Measurements from ENCODE around the gene MLPH.

Gene MLPH

DNA sequence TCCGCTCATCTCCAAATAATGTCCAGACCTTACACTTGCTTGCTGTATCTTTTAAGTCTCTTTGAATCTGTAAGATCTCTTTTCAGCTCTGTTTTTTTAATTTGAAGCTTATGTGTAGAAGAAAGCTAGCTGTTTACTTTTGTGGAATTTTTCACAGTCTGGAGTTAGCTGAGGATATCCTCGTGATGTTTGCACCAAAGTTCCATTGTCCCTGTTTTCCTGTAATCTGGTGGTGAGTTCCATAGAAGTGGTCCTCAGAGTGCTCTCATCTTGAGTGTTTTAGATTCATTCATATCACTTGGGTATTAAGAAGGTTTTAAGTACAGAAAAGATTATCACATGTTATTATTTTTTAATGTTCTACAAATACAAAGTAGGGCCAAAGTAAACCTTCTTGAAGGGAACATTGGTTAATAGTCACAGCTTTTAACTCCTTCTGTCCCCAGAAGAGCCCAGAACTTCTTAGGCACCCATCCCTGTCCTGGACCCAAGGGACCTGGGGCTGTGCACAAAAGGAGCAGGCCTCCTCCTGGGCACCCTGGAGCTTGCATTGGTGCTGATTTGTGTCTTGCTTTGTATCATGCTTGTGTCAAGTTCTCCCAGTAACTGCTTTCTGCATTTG is 15.0 kb downstream of the MLPH start:
- DNase-seq, result no peak

DNA sequence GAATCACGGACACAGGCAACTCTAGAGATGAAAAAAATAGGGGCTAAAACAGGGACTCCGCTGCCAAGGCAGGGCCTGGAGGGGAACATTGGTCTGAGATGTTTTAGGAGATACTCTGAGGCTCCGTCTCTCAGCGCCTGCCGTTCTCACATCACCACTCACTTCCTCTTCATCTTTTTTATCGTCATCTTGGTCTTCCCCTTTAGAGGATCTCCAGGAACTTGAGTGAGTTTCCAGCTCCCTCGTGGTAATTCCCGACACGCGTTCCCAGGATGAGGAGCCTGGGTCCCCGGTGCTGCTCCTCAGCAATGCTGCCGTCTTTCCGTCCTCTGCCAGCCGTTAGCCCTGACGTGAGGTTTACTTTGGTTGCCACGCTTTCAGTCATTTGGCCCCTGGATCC is 16.1 kb downstream of the MLPH start:
- DNase-seq, result no peak

DNA sequence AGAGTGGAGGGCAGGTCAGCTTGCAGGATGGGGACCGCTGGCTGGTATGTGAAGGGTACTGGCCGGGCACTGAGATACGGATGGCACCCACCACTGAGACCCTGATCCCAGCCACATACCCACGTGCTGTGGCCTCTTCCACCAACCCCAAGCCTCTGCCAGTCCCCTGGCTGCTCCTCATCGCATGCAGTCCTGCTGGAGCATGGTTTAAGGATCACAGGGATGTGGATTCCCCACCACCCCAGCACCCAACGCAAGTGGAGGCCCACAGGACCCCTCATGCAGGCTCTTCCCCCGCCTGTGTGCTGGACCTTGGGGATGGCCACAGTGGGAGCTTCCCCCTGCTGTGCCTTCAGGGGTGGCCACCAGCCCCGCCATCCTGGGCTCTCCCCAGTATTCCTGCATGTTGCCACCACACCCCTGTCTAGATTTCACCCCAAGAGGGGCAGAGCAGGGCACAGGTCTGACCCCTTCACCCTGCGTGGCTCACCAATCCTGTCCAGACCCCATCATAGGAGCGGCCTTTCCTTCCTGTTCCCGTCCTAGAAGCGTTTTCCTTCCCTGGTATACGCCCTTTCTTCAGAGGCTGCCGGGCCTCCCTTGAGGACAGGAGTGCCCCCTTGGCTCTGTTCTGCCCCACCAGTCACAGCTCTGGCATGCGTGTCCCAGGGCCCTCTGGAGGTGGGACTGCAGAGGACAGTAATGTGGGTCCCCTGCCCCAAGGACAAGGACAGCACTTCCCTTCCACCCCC is 18.3 kb downstream of the MLPH start:
- no peak for DNase-seq

DNA sequence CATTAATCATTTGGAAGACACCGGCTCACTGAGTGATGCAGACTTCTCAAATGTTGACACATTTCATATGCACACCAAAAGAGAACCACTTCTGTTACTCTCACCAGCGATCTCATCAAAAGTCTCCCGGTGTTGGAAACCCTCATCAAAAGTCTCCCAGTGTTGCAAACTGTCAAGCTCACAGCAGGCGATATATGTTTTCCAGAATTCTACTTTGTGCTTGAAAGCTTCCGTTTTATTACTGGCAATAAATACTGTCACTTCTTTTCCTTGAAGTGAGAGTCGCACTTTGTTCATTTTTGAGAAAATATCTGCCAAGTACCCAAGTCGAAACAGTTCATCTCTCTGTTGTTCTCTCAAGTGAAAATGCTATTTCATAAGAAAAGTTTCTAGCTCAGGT is 20.5 kb downstream of the MLPH start:
- DNase-seq, result no peak

DNA sequence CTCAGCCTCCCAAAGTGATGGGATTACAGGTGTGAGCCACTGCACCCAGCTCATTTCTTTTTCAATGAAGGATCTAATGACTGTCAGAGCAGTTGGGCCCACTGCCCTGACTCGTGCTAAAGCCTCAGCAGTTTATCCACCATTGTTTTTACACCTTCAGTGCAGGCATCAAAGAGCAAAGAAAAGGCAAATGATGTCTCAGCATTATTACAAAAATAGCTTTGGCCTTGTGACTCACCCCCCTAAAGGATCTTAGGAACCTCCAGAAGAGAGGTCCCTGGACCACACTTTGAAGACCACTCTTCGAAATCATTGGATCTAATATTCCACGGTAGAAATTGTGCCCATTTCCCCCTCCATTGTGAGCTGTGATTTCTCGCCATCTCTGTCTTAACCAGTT is 21.3 kb downstream of the MLPH start:
- DNase-seq, result no peak

DNA sequence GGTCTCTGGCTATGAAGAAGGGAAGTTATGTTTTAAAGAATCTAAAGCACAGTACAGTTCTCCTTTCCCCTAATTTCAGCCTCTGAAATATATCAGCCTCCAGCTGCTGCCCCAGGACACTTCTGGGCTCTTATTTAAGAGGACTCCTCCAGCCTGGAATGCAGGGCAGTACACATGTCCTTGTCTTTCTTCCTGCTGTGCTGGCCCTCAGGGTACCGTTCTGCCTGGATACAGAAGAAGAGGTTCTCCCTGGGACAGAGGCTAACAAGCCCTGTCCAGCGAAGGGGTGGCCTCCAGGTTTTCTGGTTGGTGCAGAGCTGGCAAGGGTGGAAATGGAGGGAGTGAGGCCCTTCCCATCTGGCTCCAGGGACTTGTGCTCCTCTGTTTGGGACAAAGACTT is 22.1 kb downstream of the MLPH start:
- no peak for DNase-seq

DNA sequence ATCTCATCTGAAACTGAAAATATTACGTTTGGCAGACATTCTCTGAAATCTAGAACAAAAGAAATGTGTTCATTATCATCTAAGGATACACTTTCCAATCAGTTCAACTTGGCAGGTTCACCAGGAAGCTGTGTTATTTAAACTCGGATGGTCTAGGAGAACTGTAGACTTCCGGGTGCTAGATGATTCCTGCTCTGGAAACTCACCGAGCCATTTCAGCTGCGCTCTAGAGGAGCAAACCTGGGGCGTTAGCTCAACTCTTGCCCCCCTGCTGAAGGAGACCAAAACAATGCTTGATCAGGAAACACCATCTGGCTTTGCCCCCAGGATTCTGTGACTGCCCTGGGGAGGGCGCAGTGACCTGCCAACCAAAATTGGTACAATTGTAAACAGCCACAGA is 22.9 kb downstream of the MLPH start:
- no peak for DNase-seq

DNA sequence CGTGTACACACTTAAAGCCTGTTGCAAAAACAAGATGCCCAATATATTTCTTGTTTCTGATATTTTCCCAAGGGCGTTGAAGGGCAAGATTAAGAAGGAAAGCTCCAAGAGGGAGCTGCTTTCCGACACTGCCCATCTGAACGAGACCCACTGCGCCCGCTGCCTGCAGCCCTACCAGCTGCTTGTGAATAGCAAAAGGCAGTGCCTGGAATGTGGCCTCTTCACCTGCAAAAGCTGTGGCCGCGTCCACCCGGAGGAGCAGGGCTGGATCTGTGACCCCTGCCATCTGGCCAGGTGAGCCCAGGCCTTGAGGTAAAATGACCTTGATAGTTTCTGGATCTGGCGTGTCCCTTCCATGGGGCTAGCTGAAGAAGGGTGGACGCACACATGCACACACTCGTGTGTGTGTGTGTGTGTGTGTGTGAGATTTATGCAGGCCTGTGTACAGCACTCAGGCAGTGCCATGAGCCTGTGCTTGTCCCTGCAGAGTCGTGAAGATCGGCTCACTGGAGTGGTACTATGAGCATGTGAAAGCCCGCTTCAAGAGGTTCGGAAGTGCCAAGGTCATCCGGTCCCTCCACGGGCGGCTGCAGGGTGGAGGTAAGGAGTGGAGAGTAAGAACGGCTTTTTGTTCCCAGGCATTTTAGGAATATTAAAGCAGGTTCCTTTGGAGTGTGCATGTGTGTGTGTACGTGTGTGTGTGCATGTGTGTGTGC is 23.6 kb downstream of the MLPH start:
- no peak for DNase-seq

DNA sequence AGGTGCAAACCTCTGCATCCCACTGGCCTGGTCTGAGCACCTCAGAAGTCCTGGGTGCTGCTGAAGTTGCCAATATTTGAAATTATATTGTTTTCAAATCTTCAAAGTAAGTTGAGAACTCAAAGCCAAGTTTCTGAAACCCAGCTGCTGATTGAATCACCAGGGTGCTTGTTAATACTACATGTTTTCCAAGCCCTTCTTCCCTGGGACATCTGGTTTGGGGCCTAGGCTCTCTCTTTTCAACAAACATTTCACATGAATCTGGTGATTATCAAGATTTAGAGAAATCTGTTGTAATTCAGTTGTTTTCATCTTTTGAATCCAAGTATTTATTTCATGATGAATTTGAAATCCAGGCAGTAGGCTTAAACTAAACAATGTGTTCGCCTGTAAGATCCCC is 24.4 kb downstream of the MLPH start:
- DNase-seq, result no peak

DNA sequence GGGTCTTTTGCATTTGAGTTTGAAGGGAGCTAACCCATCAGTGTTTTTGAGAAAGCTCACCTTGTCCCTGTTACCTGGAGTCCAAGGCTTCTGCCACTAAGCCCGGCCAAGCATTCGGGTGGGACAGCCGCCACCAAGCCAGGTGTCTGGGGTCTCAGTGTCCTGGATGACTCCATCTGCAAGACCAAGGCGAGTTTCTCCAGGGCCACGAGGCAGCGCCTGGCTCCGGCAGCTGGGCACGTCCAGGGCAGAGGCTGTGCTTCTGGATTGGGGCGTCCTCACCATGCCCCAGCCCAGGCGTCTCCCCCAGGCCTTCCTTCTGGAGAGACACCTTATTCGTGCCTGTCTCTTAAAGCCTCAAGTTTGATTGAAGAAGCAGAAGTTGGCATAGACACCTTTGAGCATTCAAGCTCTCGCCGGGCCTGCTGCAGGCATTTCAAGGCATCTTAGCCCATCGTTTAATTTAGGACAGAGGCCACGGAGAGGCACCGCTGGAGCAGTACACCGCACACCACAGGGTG is 24.9 kb downstream of the MLPH start:
- DNase-seq, result no peak

DNA sequence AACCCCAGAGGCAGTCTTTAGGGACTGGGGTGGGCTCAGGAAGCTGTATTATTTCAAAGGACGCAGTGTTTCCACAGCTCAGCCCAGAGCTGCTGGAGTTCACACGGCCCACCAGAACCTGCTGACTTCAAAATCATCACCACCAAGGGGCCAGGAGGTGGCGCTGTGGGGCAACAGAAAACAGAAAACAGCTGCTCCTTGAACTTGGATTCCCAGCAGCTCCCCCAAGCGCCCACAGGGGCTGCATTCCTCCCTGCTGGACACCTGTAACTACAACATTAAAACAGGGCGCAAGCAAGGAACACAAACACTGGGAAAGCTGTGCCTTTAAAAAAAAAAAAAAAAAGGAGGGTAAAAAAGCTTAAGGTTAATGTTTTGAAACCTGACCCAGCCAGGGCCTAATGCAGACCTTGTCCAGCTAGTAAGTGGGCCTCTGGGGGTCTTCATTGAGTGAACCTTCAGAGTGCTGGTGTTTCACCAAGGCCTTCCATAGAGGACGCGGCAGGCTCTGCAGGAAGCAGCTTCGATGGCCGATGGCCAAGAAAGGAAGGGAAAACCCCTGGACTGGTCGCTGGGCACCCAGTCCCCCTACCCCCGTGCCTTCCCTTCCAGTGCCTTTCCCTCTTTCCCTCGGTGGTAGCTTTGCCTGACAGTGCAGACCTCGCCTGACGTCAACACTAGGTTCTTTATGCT is 25.9 kb downstream of the MLPH start:
- peak; percentile 80 to 84 for DNase-seq

DNA sequence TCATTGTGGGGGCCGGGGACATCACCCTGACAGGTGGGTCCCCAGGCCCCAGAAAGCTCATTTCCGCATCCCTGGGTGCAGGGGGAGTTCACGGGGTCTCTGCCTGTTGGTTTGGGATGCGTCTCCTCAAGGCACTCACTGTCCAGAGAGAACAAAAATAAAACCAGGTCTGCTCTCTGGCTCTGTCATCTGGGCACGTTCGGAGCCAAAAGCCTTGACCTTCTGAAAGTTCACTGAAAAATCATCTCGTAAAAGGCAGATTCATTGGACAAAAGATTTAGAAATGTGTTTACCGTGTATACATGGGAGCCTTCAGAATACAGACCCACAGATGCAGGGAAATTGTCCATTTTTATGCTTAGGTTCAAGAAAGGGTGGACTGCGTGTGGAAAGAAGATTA is 26.6 kb downstream of the MLPH start:
- no peak for DNase-seq

DNA sequence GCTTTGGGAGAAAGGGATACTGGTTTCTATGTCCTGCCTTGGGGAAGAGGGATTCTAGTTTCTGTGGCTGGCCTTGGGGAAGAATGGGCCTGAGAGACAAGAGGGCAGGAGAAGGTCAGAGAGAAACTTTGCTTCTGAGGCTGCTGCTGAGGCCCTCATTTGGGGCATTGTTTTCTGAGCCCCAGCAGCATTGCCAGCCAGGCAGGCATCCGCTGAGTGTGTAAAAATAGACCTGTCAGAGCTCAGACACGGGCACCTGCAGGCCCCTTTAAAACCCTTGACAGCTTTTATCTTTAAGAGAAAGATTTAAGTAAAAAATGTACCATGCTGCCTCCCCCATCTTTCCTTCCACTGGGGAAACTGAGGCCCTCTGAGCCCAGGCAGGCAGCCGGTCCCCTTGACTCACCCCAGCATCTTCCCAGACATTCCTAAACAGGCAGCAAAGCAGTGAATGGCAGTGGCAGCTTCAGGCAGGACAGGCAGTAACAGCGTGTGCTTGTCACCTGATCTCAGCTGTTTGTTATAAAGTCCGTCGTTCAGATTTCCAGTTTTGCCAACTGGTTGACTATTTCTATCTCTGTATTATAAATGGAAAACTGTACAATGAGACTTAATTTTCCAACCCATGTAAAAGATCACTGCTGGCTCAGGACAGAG is 27.6 kb downstream of the MLPH start:
- no peak for DNase-seq

DNA sequence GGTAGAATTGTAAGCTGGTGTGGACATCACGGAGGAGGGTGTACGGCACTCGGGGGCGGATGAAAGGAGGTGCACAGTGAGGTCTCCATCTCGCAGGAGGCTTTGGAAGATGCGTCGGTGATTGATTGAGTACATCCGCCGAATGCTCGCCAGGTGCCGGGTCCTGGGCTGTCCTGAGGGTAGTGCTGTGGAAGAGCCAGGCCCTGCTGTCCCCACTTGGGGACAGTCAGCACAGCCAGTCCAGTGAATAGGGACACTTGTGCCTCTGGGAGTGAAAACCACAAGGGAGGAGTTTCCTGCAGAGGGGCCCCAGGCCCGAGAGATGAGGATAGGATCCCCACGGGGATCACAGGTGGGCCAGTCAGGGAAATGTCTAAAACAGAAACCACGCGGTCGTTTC is 28.1 kb downstream of the MLPH start:
- no peak for DNase-seq

DNA sequence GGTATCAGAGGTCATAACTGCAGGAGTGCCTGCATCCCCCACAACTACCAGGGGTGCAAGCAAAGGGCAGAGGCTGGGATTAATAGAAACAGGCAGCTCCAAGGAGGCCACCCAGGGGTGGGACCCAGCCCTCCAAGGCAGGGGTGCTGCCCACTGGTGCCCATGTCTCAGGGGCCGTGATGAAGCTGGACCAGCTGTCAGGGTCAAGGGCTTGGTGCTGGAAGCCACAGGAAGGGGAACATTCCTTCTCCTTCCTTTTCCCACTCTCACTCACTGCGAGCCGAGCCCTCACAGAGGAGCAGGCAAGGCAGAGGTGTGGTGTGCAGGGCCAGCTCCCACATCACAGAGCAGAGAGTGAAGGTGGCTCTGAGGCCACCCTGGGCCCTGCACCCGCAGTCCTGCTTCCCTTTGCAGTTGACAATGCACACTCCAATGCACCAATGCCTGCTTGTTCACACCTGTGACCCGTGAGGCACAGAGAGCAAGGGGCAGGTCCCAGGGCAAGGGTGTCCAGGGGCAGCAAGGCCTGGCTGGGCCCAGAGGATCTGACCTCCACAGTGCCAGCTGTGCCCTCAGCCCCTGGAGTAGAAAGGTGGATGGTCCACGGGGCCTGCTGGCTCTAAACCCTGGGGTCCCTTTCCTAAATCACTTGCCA is 28.7 kb downstream of the MLPH start:
- DNase-seq, result no peak

DNA sequence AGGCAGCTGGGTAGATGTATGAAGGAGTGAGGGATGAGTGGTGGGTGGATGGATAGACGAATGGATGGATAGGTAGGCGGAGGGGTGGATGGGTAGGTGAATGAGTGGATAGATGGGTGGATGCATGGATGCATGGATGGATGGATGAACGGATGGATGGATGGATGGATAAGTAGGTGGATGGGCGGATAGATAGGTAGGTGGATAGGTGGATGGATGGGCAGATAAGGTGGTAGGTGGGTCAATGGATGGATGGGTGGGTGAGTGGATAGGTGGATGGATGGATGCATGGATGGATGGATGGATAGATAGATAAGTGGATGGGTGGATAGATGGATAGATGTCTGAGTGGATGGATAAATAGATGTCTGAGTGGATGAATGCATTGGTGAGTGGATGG is 30.1 kb downstream of the MLPH start:
- no peak for DNase-seq

DNA sequence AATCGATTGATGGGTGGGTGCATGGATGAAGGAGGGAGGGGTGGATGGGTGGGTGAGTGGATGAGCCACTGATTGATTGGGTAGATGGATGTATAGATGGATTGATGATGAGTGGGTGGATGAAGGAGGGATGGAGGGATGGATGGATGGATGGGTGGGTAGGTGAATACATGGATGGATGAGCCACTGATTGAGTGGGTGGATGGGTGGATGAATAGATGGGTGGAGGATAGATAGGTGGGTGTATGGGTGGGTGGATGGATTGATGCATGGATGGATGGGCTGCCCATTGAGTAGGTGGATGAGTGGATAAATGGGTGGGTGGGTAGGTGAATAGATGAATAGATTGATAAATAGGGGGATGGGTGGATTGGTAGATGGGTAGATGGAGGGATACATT is 30.9 kb downstream of the MLPH start:
- DNase-seq, result no peak

DNA sequence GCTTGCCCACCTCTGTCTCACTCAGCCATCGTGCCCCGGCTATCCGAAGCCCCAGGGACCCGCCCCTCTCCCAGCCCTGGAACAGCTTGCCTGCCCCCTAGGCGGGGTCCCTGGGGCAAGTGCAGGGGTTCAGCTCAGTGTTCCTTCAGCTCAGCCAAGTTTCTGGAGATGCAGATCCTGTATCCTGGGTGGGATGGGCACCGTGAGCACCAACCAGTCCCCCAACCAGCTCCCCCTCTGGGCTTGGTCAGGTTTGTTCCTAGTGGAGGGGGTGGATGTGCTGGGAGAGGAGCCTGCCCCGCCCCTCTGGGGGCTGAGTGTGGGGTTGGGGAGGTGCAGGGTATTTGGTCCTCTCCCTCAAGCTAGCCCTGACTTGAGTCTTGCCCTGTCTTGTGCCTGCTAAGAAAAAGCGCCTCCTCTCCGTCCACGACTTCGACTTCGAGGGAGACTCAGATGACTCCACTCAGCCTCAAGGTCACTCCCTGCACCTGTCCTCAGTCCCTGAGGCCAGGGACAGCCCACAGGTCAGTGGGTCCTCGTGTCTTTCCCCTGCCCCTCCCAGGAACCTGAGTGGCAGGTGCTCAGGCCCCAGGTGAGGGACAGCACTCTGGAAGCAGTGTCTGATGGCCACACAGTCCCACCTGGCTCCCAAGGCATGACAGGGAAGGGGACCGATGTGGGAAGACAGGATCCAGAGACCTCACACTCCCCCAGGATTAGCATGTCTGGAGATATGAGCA is 32.6 kb downstream of the MLPH start:
- DNase-seq, result no peak

DNA sequence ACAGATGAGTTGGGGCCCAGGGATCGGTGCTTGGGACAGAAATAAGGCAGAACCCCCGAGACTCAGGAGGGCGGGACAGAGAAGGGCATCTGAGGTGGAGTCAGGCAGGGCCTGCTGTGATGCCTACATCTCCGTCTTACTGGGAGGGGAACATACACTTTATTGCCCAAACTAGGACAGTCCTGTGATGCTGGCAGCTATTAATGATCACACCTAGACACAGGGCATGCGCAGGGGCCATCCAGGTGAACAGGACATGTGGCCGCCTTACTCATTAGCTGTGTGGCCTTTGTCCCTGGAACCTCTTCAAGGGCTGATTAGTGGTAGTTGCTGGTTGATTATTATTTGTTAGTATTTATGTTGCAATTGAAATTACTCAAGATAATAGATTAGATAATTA is 33.2 kb downstream of the MLPH start:
- no peak for DNase-seq

DNA sequence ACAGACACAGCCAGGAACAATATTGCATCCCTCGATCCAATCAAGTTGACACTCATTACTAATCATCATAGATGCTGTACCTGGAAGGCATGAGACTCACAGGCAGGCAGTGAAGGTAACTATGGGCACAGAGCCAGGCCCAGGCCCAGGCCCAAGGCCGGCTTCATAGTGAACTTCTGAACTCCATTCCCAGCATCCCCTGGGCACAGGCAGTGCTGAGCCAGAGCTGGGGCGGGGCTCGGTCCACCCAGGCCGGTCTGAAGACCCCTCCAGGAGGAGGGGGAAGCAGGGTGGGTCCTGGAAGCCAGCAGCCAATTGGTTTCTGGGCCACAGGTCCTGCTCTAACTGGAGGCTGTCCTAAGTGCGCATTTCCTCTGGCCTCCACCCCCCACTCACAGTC is 37.6 kb downstream of the MLPH start:
- DNase-seq, result no peak

DNA sequence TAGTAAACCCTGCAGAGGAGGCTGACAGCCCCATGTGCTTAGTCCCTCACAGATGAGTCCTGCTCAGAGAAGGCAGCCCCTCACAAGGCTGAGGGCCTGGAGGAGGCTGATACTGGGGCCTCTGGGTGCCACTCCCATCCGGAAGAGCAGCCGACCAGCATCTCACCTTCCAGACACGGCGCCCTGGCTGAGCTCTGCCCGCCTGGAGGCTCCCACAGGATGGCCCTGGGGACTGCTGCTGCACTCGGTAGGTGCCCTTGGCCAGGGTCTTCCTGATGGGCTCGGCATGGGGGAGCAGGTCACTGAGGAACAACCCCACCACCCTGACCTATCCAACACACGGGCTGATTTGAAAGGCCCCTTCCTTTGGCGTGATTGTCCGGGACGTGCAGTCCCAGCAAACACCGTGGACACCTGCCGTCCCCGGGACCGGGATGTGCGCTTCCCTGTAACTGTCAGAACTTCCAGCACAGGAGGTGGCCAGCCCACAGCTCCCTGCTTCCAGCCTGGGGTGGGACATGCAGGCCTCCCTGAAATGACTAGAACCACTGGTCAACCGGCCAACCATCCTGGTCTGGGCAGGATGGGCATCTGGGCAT is 38.6 kb downstream of the MLPH start:
- DNase-seq, result no peak
